Thoracic aorta (tissue), 2 donors: ENCODE results near the gene SLC17A1. TPM values are rescaled to one million over a fixed set of nuclear protein-coding genes. Genes with fewer than 3 reads are reported as not detected.

Source experiments
- ATAC-seq: fragments of 150-250 bp; one replicate; pipeline ENCODE4 v1.8.0; 2017; ENCODE audit warnings: low read depth; ENCODE audit not compliant: insufficient number of reproducible peaks, low FRiP score
- DNase-seq: peaks from one replicate; pipeline ENCODE4 v3.0.0-alpha.2; 2020; ENCODE audit warnings: low spot score
- H3K27ac ChIP-seq, 2 donors: fragments of 200-600 bp; sonication (generic); 1 replicate in 1 of 2; 2 replicates in 1 of 2; pipeline ENCODE4 v1.5.1; 2016; ENCODE audit warnings: mild to moderate bottlenecking in 2 of 2, moderate library complexity in 2 of 2
- H3K27me3 ChIP-seq: fragments of 200-600 bp; sonication (generic); replicated peaks from 2 replicates; pipeline ENCODE4 v1.6.0; 2016; ENCODE audit warnings: mild to moderate bottlenecking; ENCODE audit not compliant: insufficient read depth
- H3K36me3 ChIP-seq: fragments of 200-600 bp; sonication (generic); one replicate; pipeline ENCODE4 v1.5.1; 2016
- H3K4me1 ChIP-seq, 2 donors: fragments of 200-600 bp; sonication (generic); 1 replicate in 1 of 2; 2 replicates in 1 of 2; pipeline versions ENCODE4 v1.5.1 to v1.6.0; 2016; ENCODE audit warnings: low read depth in 2 of 2, mild to moderate bottlenecking in 1 of 2; ENCODE audit not compliant: control insufficient read depth in 1 of 2
- H3K4me3 ChIP-seq: fragments of 200-600 bp; sonication (generic); 2 replicates; pipeline ENCODE4 v1.5.1; 2016; ENCODE audit warnings: mild to moderate bottlenecking
- H3K9me3 ChIP-seq: fragments of 200-600 bp; sonication (generic); 2 replicates; pipeline ENCODE4 v1.5.1; 2016
- total RNA-seq, 2 donors: library from RNA; depleted of rRNA; stranded (reverse); fragments of >200 nt; gene quantifications; one replicate each; pipeline versions ENCODE4 v1.1.0 to v1.2.3, GENCODE V29; 2016
- TF ChIP-seq, protein P1 (sequence below): fragments of 200-600 bp; sonication (generic); IDR thresholded peaks from one replicate; pipeline ENCODE4 v1.5.1; 2019; ENCODE audit warnings: antibody characterized with exemption

SLC17A1 gene
- total RNA-seq, 2 donors from 2014 or later = not detected

DNA sequence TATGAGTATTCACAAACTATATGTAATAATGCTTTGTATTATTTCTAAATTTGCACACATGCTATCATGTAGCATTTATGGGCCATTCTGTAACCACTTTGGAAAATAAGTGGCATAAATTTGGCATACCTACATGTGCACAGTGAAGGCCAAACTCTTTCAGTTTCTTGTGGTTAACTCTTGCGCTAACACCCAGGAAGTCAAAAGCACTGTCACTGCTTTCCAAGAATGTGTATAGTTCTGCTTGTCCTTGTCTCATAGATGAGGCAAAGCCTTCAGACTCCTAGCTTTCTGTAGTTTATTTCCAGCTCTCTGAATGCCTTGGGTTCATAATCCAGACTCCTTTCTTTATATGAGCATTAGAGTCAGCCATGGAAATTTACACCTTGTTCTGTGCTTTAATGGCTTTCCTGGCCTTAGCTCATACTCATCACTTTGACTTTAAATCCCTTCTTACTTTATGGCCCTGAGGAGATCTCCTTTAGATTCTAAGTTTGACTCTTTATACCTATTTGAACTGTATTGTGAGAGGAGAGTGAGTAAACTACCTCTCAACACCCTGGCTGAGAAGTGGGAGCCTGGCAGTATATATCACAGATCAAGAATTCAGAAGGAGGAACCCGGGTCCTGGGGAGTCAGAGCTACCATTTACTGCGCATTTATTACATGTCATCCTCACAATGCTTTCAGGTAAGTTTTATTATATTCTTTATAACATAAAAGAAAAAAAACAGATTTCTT, 43.1 kb upstream of the SLC17A1 start:
- Histone ChIP-seq H3K4me1 (no peaks in the 10 kb centered on the region), H3K9me3 (no peaks in the 10 kb centered on the region), H3K36me3 (no peaks in the 10 kb centered on the region), H3K27ac (no peak overlapping the region), H3K4me3 (no peak overlapping the region), H3K27me3 (no peaks in the 10 kb centered on the region)
- DNase-seq = no peak
- TF ChIP-seq, protein P1, sequence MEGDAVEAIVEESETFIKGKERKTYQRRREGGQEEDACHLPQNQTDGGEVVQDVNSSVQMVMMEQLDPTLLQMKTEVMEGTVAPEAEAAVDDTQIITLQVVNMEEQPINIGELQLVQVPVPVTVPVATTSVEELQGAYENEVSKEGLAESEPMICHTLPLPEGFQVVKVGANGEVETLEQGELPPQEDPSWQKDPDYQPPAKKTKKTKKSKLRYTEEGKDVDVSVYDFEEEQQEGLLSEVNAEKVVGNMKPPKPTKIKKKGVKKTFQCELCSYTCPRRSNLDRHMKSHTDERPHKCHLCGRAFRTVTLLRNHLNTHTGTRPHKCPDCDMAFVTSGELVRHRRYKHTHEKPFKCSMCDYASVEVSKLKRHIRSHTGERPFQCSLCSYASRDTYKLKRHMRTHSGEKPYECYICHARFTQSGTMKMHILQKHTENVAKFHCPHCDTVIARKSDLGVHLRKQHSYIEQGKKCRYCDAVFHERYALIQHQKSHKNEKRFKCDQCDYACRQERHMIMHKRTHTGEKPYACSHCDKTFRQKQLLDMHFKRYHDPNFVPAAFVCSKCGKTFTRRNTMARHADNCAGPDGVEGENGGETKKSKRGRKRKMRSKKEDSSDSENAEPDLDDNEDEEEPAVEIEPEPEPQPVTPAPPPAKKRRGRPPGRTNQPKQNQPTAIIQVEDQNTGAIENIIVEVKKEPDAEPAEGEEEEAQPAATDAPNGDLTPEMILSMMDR = no peak
- ATAC-seq = no peak

DNA sequence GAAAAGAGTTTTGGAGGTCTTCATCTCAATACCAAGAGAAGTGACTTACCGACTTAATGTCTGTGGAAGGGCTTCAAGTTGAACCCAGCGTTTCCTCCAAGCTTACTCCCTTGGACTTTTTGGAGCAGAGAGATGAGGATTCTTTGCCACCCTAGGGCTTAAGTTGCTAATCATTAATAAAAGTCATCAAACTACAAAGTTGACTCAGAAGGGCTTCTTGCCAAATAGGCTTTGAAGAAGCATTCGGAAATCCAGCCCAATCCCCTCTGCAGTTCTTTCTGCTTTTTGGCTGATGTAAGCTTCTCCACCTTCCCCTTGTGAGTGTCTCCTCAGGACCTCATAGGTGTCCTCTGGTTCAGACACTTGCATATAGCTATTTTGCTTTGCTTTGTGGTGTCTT, 42.3 kb upstream of the SLC17A1 start, which contains the start of gene SLC17A3:
SLC17A3 (minus strand) TSS at position 126 of the 400 bp plus-strand sequence. CDS start 5,856 bp downstream, outside the sequence.
- no peaks in the 10 kb centered on the region for H3K36me3 ChIP-seq
- H3K4me1 ChIP-seq = no peaks in the 10 kb centered on the region
- no peak within 1 kb of the TSS for H3K4me3 ChIP-seq
- no peak within 1 kb of the TSS for H3K27ac ChIP-seq
- no peak for DNase-seq
- no peaks in the 10 kb centered on the region for H3K9me3 ChIP-seq
- H3K27me3 ChIP-seq = no peaks in the 10 kb centered on the region
- TF ChIP-seq, protein P1 = no peak
- ATAC-seq = no peak

DNA sequence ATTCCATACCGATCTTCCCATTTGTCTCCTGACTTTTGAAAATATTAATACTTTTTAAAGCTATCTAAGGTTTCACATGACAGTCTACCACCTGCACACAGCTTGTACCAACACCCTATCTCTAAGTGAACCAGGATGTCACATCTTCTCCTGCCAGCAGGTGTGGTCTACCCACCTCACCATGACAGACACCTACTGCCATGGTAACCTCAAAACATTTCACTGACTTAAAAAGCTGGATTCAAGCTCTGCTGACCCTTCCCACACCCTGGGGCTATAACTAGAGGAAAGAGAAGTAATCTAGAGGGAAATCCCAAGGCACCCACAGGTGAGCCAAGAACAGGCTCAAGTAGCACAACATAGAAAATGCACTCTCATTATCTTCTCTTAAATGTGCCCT, 41.0 kb upstream of the SLC17A1 start:
- Histone ChIP-seq H3K9me3 (no peaks in the 10 kb centered on the region), H3K4me3 (no peak overlapping the region), H3K4me1 (no peaks in the 10 kb centered on the region), H3K27ac (no peak overlapping the region), H3K27me3 (no peaks in the 10 kb centered on the region), H3K36me3 (no peaks in the 10 kb centered on the region)
- no peak for ATAC-seq
- TF ChIP-seq, protein P1 = no peak
- DNase-seq = no peak

DNA sequence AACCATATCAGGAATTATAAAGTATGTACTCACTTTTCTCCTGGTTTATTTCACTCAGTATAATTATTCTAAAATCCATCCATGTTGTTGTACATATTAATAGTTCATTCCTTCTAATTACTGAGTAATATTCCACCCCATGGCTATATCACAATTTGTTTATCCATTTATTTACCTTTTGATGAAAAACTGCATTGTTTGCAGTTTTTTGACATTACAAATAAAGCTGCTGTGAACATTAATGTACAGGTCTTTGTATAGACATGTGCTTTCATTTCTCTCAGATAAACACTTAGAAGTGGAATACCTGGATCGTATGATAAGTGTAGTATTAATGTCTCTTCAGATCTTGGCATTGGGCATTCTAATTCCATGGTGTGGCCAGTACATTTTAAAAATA, 38.0 kb upstream of the SLC17A1 start:
- Histone ChIP-seq H3K27me3 (no peaks in the 10 kb centered on the region), H3K36me3 (no peaks in the 10 kb centered on the region), H3K9me3 (no peaks in the 10 kb centered on the region), H3K4me3 (no peak overlapping the region), H3K27ac (no peak overlapping the region), H3K4me1 (no peaks in the 10 kb centered on the region)
- DNase-seq (no peak), ATAC-seq (no peak)
- TF ChIP-seq, protein P1 = no peak

DNA sequence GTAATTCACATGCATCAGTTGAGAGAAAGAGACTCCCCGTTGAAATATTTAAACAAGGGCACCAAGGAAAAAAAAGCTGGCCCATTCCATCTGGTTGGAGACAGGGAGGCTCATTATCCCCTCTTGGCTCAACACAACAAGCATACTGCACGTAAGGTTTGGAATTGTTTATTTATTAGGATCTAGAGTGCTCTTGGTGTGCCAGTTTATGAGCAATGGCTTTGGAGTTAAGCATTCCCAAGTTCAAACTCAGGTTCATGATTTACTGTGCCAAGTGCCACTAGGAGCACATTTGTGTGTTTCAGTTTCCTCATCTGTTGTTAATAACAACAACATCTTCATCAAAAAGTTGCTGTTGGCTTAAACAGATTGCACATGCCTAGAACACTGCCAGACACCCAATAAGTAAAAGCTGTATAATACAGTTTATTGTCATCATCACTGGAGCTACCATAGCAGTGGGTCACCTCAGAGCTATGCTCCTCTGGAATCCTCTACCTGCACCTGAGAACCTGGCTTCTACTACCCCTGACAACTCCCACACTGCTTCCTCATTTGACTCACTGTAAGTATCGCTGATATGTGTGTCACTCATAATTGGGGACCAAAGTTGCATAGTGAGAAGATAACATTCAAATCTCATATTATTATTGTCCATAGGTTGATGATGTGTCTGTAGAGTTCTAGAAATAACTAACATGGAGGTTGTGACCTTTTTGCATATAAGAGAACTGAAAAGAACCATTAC, 36.8 kb upstream of the SLC17A1 start:
- no peaks in the 10 kb centered on the region for H3K36me3 ChIP-seq
- no peak for ATAC-seq
- no peaks in the 10 kb centered on the region for H3K4me1 ChIP-seq
- H3K27ac ChIP-seq = no peak overlapping the region
- H3K27me3 ChIP-seq = no peaks in the 10 kb centered on the region
- H3K9me3 ChIP-seq = no peaks in the 10 kb centered on the region
- H3K4me3 ChIP-seq = no peak overlapping the region
- TF ChIP-seq, protein P1 = no peak
- DNase-seq = no peak
